LNCAP (cell line): ENCODE data around the gene NACAD.

Source experiments
- TF ChIP-seq, protein P1 (sequence below): fragments of 450-650 bp; IDR thresholded peaks from 2 replicates; pipeline ENCODE4 v1.5.1; 2017; ENCODE audit warnings: mild to moderate bottlenecking

NACAD gene

DNA sequence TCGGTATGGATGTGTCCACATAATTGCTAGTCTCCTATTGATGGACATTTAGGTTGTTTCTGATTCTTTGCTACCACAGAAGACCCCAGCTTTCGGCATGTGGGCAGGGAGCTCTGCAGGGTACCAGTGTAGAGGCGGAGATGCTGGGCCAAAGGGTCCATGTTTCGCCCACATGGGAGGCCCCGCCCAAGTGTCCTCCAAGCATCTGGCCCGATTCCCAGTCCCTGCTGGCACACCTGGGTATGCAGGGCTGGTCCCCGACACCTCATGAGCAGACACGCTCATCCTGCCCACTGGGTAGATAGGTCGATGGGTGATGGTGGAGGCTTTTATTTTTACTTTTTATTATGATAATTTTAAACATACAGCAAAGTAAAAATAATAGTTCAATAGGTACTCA is 42.1 kb upstream of the NACAD start:
- TF ChIP-seq, protein P1, sequence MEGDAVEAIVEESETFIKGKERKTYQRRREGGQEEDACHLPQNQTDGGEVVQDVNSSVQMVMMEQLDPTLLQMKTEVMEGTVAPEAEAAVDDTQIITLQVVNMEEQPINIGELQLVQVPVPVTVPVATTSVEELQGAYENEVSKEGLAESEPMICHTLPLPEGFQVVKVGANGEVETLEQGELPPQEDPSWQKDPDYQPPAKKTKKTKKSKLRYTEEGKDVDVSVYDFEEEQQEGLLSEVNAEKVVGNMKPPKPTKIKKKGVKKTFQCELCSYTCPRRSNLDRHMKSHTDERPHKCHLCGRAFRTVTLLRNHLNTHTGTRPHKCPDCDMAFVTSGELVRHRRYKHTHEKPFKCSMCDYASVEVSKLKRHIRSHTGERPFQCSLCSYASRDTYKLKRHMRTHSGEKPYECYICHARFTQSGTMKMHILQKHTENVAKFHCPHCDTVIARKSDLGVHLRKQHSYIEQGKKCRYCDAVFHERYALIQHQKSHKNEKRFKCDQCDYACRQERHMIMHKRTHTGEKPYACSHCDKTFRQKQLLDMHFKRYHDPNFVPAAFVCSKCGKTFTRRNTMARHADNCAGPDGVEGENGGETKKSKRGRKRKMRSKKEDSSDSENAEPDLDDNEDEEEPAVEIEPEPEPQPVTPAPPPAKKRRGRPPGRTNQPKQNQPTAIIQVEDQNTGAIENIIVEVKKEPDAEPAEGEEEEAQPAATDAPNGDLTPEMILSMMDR: no peak

DNA sequence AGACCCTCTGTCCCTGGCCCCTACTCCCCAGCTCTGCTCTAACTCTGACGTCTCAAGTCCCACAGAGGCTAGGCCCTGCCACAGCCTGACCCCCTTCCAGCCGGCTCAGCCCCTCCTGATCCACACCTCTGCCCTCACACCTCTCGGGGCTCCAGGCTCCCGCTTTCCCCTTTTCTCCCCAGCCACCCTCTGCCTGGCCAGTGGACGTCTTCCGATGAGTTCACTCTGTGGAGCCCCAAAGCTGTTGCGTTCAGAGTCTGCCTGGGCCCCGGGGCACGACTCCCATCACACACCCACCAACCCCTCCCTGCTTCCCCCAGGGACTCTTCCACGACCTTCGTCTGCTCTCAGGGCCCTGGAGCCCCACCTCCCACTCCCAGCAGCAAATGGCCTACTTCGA is 41.1 kb upstream of the NACAD start:
- TF ChIP-seq, protein P1: no peak

DNA sequence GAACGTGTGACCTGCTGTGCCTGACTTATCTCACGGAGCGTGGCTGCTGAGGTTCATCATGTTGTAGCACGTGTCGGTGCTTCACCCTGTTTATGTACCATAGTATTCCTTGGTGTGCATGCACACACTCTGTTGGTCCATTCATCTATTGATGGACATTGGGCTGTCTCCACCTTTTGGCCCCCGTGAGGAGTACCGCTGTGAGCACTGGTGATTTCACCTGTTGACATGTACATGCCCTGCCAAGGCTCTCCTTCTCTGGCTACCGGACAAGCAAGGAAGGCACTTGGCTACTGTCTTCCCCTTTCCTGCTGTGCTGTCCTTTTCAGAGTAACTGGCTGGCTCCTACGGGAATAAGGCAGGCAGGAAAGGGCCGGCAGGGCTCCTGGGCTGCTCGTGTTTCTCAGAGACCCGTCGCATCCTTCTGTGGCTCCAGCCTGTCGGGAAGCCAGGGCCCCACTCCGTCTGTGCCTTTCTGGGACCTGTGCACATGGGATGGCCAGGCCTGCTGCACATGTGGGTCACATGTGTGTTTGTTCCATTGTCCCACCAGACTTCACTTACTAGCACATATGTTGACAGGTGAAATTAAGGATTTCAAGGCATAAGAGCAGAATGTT is 40.5 kb upstream of the NACAD start:
- TF ChIP-seq, protein P1: no peak

DNA sequence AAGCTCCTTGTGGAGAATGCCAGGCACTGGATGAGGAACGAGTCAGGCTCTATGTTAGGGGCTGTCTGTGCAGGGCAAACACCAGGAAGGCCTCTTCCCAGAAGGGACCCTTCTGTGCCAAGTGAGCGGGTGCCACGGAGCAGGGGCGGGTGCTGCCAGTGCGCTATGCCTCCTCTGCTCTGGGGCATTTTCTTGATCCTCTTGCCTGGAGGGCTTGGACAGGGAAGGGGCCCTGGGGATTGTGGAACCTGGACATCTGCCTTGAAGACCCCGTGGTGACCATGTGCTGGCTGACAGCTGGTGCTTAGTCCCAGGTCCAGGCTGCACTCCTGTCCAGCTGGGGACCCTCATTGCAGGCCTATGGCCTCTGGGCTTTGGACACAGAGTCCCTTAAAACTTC is 38.2 kb upstream of the NACAD start:
- TF ChIP-seq, protein P1: no peak

GRCh38 chr7:45126201-45126600 is 37.4 kb upstream of the NACAD start:
- TF ChIP-seq, protein P1: no peak

GRCh38 chr7:45125193-45125904 is 36.6 kb upstream of the NACAD start:
- TF ChIP-seq, protein P1: no peak

DNA sequence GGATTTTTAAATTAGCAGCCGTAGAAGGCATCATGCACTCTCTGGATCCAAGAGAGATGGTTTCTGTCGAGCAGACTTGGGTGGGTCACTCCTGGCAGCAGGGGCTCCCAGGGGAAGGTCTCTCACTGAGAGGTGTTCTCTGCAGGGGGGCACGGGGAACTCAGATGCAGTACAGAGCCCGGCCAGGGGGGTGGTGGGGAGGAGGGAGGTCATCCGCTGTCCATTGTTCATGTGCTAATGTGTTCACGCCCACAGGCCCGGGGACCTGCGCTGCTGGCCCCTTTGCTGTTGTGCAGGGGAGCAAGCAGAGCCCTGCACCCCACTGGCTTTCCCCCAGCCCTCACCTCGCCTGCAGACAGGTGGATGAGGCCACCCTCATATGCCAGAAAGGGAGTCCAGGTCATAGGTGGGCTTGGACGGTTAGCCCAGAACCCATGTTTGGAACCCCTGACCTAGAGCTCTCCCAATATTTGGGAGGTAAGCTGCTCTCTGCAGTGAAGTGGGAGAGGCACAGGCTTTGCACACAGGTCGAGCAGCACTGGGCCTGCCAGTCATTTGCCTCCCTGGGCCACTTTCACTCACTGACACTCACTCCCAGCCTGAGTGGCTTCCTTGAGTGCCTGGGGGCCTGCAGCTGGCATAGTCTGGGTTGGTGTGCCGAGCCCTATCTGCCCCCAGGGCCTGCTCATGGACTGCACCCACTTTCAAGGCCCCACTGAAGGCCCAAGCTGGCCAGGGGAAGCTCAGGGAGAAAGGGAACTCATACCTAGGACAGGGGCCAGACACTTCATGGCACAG is 35.3 kb upstream of the NACAD start:
- TF ChIP-seq, protein P1: no peak
